Testis (tissue), 2 donors: ENCODE results near the gene RAB7A.

Source experiments
- POLR2A ChIP-seq: fragments of 450-650 bp; IDR thresholded peaks from one replicate; pipeline ENCODE4 v1.6.1; 2017; ENCODE audit warnings: antibody characterized with exemption, mild to moderate bottlenecking, moderate library complexity
- TF ChIP-seq, protein P1 (sequence below), 3 experiments: fragments of 450-650 bp in 2 of 3; fragments of 200-600 bp in 1 of 3; sonication (generic) in 1 of 3; IDR thresholded peaks; one replicate each; pipeline ENCODE4 v1.5.1; 2016 to 2019; ENCODE audit warnings: antibody characterized with exemption in 3 of 3, mild to moderate bottlenecking in 2 of 3, moderate library complexity in 1 of 3

DNA sequence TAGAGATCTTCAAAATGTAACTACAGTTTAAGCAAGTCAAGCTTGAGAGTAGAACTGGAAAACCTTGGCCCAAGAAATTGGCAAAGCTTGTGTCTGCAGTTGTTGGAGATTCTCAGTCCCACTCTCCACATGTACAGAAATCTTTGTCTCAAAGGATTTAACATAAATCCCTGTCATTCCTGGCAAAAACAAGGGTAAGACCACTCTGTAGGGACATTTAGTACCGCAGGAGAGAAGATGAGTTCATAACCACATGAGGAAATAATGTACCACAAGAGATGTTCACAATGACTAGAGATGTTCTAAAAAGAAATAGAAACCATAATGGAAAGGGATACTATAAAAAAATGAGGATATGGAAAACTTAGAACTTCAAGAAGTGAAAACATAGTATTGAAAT lies 73.7 kb downstream of the RAB7A start:
- TF ChIP-seq POLR2A, result no peak
- TF ChIP-seq, protein P1, sequence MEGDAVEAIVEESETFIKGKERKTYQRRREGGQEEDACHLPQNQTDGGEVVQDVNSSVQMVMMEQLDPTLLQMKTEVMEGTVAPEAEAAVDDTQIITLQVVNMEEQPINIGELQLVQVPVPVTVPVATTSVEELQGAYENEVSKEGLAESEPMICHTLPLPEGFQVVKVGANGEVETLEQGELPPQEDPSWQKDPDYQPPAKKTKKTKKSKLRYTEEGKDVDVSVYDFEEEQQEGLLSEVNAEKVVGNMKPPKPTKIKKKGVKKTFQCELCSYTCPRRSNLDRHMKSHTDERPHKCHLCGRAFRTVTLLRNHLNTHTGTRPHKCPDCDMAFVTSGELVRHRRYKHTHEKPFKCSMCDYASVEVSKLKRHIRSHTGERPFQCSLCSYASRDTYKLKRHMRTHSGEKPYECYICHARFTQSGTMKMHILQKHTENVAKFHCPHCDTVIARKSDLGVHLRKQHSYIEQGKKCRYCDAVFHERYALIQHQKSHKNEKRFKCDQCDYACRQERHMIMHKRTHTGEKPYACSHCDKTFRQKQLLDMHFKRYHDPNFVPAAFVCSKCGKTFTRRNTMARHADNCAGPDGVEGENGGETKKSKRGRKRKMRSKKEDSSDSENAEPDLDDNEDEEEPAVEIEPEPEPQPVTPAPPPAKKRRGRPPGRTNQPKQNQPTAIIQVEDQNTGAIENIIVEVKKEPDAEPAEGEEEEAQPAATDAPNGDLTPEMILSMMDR (IDR thresholded peaks at IDR 0.05), result no peak
